ENCODE data around the gene BEND3.
"Not testable (repeated sequence)": the region's sequence is repeated elsewhere in the genome, so short reads cannot be mapped to it uniquely, and the experiment has no call there.

The BEND3 gene

DNA sequence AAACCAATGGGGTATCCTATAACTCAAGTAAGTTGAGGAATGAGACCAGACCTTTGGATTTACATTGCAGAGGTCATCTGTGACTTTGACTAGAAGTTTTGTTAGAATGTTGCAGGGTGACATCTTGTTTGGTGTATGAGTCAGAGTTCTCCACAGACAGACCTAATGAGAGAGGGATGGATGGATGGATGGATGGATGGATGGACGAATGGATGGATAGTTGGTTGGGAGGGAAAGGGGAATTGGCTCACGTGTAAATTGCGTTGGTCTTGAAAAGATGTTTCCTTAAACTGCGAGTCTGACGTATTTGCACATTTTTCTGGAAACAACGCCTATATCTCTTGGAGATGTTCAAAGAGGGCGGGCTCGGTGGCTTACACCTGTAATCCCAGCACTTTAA, 88.3 kb downstream of the BEND3 start:
- DNase-seq = no peak

DNA sequence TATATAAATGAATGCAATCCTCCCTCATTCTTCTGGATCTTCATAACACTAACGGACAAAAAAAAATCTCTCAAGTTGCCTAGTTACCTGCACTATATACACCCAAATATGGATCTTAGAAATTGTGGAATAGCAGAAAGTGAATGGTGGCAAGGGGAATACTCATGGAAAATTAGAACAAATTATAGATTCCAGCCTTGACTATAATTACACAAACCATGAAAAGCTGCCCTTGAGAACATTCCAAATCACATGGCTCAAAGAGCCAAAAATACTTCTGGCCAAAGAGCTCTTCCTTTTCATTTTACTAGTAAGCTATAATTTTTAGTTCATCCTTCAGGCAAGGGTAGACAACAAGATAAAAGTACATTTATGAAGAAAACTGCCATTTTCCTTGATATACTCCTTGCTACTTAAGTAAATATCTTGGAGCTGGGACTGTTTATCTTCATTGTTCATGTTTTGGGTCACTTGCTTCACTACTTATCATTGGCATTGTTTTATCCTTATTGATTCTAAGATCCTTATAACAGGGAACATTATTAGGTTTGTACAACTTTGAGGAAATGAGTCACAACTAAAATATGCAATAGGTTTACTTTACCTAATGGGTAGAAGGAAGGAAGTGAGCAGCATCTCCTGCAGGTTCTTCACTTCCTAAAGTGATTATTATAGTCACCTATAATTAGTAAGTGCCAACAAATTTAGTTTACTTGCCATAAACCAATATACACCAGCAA, 93.7 kb downstream of the BEND3 start:
- DNase-seq = no peak

DNA sequence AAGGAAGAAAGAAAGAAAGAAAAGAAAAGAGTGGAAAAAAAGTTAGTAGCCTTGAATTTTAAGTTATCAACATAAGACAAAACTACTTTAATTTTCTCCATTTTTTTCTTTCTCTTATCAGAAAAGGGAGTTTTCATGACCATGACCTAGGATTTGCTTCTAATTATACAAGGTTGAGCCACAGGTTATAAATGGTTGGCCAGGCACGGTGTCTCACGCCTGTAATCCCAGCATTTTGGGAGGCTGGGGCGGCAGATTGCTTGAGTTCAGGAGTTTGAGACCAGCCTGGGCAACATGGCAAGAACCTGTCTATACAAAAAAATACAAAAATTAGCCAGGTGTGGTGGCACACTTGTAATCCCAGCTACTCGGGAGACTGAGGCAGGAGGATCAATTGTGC, 95.1 kb downstream of the BEND3 start:
- no peak for DNase-seq

DNA sequence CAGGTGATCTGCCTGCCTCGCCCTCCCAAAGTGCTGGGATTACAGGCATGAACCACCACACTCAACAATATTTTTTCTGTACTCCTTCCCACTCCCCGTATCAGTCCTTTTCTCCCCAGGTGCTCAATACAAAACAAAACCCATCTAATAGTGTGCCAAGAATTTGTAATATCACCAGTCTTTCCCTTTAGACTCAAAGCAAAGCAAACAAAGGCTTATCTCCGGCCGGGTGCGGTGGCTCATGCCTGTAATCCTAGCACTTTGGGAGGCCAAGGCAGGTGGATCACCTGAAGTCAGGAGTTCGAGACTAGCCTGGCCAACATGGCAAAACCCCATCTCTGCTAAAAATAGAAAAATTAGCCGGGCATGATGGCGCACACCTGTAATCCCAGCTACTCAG, 95.7 kb downstream of the BEND3 start:
- not testable (repeated sequence) for DNase-seq

DNA sequence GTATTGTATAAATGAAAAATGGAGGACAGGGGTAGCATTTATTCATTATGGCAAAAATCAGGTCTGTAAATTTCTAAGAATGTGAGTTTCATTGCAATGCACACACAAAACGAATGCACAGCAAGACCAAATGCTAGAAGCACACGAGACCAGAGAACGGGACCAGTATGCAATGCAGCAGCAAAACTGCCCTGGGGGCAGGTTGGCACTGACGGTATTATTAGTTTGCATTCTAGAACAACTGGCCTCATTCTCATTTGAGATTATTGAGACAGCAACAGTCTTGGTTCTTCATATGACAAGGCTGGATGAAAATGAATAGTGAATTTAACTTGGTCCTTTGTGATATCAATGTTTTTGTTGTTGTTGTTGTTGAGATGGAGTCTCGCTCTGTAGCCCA, 96.3 kb downstream of the BEND3 start:
- DNase-seq = no peak

Data from activated CD4-positive, alpha-beta T cell treated with anti-CD3 and anti-CD28 coated beads, Interleukin-2, amount 50 U/mL, for 16 hours (primary cell).